Activated gamma-delta T cell treated with Interleukin-2 at 50 U/mL for 16 hours (primary cell): Measurements from ENCODE around the gene RNASEH2A.

Experiments used
- DNase-seq: peaks from one replicate; pipeline ENCODE4 v3.0.0-alpha.2; 2020

The RNASEH2A gene

DNA sequence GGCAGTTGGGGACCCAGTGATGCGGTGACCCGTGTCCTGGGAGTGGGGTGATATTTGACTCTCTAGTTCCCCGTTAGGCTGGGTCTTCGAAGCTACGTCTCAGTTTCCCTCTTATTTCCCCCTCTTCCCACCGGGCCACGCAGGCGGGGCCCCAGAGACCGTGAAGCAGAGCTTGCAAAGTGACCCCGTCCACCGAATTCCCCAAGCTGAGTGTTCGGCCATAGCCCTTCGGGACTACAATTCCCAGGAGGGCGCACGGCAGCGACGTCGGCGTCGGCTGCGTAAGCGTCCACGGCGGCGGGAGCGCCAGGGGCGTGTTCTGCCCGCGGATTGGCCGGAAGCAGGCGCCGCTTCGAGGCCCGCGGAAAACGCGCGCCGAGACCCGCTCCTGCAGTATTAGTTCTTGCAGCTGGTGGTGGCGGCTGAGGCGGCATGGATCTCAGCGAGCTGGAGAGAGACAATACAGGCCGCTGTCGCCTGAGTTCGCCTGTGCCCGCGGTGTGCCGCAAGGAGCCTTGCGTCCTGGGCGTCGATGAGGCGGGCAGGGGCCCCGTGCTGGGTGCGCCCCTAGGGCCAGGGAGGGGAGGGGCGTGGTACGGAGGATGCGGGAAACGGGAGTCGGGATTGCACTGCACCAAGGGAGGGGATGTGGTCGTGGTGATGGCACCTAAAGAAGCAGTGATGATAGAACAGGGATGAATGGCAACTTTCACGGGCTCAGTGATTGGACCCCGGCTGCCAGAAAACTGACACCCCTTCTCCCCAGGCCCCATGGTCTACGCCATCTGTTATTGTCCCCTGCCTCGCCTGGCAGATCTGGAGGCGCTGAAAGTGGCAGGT, at the start of gene RNASEH2A:
Gene RNASEH2A (plus strand): TSS at position 343 of the 840 bp plus-strand sequence. CDS start 90 bp downstream, at position 433.
- DNase-seq = peak; percentile 82

DNA sequence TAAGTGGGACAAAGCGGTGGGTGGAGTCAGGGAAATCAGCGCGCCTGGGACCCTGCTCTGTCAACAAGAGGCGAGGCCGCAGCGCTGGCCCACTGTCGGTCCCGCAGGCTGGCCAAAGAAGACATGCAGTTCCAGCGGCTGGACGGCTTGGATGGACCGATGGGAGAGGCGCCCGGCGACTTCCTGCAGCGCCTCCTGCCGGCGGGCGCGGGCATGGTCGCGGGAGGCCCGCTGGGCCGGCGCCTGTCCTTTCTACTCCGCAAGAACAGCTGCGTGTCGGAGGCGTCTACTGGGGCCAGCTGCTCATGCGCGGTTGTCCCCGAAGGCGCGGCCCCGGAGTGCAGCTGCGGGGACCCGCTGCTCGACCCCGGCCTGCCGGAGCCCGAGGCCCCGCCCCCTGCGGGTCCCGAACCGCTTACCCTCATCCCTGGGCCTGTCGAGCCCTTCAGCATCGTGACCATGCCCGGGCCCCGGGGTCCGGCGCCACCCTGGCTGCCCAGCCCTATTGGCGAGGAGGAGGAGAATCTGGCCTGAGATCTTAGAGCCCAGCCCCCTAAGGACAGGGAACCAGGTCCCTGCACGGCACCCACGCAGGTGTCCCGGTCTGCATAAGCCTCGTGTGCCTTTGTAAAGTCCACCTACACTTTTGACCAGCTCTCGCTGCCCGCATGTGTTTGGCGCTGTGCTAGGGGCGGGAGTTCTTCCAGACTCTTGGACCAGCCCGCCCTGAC, 48.7 kb upstream of the RNASEH2A start:
- peak; percentile 40 for DNase-seq

DNA sequence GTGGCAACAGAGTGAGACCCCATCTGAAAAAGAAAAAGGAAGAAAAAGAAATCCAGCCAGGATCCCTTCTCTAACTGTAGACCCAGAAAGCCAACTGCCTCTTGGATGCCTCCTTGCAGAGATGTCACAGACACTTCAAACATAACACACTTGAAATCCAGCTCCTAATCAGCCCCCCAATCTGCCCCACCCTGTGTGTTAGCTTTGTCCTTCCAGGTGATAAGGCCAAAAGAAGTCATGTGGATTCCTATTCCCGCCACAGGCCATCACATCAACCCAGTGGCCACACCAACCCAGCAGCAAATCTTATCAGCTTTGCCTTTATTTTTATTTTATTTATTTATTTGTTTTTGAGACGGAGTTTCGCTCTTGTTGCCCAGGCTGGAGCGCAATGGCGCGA, 46.7 kb upstream of the RNASEH2A start:
- no peak for DNase-seq

GRCh38 chr19:12763100-12763499, 43.3 kb upstream of the RNASEH2A start:
- no peak for DNase-seq

- no peak for DNase-seq
Observed at GRCh38 chr19:12764698-12765097, 41.7 kb upstream of the RNASEH2A start.

DNA sequence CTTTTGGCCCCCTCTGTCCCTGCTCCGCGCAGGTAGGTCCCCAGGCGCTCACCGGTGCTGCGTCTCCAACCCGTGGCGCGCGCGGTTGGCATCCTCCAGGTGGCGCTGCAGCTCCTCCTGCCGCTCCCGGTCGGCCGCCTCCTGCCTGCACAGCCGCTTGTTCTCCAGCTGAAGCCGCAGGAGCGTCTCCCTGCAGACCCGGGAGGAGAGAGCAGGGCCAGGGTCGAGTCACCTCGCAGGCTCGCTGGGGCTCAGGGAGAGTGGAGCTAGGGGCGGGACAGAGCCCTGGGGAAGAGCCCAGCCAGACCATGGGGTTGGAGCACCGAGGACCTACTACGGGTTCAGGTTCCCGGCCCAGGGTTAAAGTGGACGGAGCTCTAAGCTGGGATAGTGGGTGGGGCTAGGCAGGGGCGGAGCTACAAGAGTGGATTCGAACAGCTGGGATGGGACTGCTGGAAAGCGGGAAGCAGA, 40.3 kb upstream of the RNASEH2A start:
- peak; percentile 80 for DNase-seq

- no peak for DNase-seq
Observed at GRCh38 chr19:12767150-12767549, 39.2 kb upstream of the RNASEH2A start.

- DNase-seq = no peak
Observed at GRCh38 chr19:12767666-12768065, 38.7 kb upstream of the RNASEH2A start.

DNA sequence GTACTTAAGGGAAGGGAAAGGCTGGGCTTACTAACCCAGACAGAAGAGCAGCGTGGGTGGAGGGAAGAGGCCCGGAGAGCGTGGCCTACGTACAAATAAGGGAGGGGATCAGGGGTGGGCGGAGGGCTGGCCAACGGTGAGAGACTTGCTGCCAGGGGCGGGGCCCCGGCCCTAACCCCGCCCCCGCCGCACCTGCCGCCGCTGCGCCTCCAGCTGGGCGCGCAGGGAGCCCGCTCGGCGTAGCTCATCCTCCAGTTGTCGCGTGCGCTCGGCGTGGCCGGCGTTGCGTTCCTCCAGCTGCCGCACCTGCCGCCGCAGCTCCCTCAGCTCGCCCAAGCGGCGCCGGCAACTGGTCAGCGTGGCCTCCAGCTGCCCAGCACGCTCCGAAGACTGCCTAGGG, 36.7 kb upstream of the RNASEH2A start:
- DNase-seq = peak; percentile 30

DNA sequence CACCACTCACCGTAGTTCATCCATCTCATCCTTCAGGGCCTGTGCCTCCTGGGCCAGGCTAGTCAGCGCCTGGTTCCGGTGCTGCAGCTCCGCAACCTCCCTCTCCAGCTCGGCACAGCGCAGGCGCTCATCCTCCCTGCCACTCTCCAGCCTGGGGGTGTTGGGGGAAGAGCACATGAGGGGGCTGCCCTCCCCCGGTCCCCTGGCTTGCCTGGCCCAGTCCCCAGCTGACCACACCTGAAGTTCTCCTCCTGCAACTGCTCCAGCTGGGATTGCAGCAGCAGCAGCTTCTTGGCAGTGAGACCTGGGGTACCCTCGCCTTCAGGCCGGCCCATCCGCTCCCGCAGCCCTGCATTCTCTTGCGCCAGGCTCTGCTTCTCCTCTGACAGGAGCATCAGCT, 35.5 kb upstream of the RNASEH2A start:
- no peak for DNase-seq

- no peak for DNase-seq
Observed at GRCh38 chr19:12772323-12772722, 34.1 kb upstream of the RNASEH2A start.

DNA sequence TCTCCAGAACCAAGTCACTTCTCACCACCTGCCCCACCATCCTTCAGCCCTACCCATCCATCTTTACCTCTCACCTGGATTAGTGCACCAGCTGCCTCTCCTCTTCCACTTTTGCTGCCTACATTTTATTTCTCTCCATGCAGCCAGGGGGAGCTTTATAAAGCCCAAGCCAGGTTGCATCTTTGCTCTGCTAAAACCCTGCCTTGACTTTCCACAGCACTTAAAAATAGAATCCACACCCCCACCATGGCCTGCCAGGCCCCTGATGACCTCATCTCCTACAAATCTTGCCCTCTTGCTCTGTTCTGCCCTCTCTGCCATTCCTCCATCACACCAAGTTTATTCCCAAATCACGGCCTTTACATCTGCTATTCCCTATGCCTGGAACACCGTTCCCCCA, 32.8 kb upstream of the RNASEH2A start:
- DNase-seq = no peak

DNA sequence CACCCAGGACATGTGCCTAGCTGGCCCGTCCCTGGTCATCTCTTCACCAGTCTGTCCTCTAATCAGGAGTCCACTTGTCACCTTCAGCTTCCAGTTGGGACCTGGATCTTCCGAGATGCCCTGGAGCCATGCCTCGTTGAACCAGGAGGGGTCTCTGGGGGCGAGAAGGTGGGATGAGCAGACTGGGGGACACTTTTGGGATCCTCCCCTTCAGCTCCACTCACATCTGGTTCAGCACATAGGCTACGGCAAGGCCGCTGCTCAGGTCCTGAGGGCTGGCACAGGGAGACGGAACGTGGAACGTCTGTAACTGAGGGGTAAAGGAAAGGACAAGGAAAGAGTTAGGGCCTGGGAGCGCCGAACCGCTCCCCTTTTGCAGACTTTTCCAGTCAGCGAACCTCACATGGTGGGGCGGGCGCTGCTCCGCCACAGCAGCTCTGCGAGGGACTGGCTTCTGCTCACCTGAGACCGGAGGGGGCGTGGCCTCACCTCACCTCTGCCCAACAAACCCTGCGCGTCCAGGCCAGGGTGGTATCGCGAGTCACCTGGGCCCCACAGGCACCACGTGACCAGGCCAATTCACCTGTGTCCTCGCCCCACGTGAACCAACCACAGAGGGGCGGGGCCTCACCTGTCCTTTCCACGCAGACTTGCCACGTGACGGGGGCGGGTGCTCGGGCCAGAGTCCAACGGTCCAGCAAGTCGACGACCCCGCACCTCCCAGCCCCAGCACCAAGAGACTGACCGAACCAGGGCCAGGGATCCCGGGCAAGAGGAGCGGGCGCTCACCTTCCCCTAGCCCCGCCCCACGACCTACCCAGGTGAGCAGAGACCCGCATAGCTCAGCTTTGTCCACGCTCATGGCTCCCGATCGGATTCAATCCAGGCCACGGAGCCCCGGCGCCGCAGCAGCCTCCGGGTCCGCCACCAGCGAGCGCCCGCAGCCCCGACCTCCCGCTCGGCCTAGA, 31.5 kb upstream of the RNASEH2A start, which contains the start of gene HOOK2:
Gene HOOK2 (minus strand): TSS at position 965 of the 968 bp plus-strand sequence. CDS start 103 bp downstream, at position 862.
- DNase-seq = peak; percentile 16

DNA sequence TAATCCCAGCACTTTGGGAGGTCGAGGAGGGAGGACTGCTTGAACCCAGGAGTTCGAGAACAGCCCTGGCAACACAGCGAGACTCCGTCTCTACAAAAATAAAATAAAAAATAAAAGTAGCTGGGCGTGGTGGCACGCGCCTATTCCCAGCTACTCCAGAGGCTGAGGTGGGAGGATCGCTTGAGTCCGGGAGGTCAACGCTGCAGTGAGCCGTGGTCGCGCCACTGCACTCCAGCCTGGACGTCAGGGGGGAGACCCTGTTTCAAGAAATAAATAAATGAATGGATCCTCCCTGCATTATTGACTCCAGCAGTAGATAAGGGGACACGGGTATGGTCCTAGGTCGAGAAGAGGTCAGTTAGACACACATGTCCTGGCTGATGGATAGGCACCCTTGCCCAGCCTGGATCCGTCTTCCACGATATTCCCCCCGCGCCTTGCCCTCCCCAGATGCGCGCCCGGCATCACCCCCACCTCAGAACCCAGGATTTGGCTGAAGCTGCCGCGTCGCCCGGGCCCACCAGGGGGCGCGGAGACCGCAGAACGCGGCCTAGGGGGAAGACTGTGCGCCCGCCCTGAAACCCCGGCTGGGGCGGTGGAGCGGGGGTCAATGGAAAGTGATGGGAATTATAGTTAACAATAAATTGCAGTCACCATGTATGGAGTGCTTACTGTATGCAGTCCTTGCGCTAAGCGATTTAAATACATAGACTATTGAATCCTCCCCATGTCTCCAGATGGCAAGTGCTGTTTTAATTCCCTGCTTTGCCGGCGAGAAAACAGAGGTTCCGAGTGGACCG, 29.0 kb upstream of the RNASEH2A start:
- peak; percentile 81 for DNase-seq

GRCh38 chr19:12778017-12778904, 28.1 kb upstream of the RNASEH2A start:
- peak; percentile 26 for DNase-seq

GRCh38 chr19:12778905-12779161, 27.6 kb upstream of the RNASEH2A start:
- DNase-seq = no peak

DNA sequence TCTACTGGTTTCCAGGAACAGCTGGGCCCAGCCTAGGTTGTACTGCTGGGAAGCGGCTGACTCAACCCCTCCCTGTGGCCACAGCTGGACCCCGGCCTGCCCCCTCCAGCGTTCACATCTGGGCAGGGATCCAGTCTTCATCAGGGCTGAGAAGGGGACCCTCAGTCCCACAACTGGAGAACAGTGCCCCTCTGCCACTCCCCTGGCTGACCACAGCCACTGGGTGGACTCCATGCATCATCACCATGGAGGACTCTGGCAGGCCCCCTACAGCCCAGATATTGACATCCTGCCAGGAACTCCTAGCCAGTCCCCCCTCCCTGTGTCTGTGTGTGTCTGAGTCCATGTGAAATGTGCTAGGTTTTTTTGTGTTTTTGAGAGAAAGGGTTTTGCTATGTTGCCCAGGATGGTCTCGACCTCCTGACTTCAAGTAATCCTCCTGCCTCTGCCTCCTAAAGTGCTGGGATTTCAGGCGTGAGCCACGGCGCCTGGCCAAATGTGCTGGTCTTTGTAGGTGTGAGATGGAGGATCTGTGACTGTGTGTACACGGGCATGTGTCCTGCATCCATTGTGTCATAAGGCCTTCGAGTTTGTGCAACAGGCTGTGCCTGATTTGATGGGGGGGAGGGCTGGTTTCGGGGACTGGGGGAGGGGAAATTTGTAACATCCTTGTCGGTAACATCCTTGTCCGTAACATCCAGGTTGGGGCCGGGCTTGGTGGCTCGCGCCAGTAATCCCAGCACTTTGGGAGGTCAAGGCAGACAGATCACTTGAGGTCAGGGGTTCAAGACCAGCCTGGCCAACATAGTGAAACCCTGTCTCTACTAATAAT, 27.0 kb upstream of the RNASEH2A start:
- no peak for DNase-seq

GRCh38 chr19:12782174-12782423, 24.3 kb upstream of the RNASEH2A start:
- DNase-seq = no peak

- DNase-seq = peak; percentile 92
Observed at GRCh38 chr19:12782424-12783290, 23.7 kb upstream of the RNASEH2A start.
